Middle frontal gyrus (tissue), 1 donor: ENCODE results near the gene HERC2.
"Not testable (repeated sequence)": the region's sequence is repeated elsewhere in the genome, so short reads cannot be mapped to it uniquely, and the experiment has no call there.

Experiments used
- DNase-seq: peaks from one replicate; pipeline ENCODE4 v3.0.0-alpha.2; 2015; ENCODE audit warnings: low spot score; ENCODE audit errors: extremely low spot score

Gene HERC2

DNA sequence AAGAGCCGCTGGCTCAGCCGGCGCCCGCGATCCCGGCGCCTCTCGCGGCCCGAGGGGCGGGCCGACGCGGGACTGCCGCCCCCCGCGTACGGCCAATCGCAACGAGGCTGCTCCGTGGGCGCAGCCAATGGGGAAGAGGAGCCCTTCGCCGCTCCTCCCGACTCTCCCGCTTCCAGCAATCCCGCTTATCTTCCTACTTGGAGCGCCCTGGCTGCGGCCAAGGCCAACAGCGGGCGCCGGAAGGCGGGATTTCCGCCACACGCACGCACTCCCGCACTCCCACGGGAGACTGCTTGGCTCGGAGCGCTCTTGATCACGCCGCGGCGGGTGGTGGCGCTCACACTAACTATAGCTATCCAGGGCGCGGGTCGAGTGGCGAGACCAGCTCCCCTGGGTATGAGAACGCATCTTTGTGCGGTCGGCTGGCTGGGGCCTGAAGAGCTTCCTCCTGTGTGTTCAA, at the start of gene HERC2:
Gene HERC2, minus strand, starts transcription at position 51 of the 460 bp plus-strand sequence. CDS start 746 bp downstream, outside the sequence.
- not testable (repeated sequence) for DNase-seq

DNA sequence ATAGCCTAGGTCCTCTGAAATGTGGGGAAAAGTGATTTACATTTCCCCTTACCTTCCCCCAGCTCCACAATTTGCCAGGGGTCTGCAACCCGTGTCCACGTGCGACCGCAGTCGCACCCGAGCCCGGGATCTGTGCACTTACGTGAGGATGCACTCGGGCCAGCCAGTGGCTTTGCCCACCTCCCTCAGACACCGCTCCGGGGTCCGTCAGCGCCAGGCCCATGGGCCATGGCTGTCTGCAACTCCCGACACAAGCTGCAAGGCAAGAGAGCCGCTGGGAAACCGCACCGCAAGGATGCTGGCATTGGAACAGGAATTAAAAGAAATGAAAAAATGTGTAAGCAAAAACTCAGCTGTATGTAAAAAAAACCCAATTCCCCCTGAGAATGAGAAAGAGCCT, 43.5 kb upstream of the HERC2 start:
- DNase-seq, result not testable (repeated sequence)

- not testable (repeated sequence) for DNase-seq
These were observed 36.0 kb upstream of the HERC2 start, which contains the start of gene GOLGA6L24 for GRCh38 chr15:28357984-28358383. Gene GOLGA6L24 (minus strand): TSS chr15:28358084. CDS start chr15:28358023, 61 bp downstream.

DNA sequence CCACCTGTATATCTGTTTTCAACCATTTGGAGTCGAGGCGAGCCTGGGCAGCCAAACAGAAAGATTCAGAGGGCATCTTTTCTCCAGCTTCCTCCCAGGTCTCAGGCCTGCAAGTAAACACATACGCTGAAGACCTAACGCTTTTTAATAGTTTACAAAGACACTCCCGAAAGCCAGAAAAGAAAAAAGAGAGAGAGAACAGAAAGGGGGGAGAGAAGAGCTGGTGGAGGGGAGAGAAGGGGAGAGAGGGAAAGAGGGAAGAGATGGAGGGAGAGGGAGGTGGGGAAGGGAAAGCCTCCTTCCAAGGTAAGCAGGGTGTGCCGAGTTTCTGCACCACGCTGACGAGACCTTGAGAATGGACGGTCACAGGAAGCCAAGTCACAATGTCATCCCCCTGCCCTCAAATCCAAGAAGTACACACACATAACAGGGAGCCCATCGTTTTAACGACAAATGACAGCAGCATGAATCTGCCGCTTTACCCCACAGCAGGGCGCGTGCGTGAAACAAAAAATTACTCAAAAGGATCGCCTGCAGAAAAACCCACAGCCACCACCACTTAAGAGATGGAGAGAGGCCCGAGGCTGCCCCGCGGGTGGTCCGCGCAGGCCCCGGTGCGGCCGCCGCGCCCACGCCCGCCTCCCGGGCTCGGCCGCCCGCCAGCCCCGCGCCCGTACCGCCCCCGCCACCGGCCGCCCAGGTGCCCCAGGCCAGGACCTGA, 461 bp downstream of the HERC2 start:
- DNase-seq, result not testable (repeated sequence)

- not testable (repeated sequence) for DNase-seq
These were observed 2.3 kb downstream of the HERC2 start for GRCh38 chr15:28319725-28320124.

DNA sequence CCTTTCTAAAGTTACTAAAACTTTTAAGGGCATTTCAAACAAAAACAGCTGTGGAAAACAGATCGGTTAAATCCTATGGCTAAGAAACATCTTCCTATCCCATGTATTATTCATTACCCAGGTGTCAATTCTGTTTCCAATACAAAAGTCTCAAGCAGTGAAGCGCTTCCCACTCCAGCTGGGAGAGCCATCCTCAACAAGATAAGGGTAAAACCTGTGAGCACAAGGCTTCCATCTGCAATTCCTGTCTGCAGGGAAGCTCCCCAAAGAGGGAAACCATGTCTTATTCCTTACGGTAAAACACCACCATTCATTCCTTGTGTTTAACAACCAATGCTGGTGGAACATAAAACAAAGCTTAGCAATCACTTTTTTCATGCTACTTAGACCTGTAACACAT, 3.2 kb downstream of the HERC2 start:
- not testable (repeated sequence) for DNase-seq

DNA sequence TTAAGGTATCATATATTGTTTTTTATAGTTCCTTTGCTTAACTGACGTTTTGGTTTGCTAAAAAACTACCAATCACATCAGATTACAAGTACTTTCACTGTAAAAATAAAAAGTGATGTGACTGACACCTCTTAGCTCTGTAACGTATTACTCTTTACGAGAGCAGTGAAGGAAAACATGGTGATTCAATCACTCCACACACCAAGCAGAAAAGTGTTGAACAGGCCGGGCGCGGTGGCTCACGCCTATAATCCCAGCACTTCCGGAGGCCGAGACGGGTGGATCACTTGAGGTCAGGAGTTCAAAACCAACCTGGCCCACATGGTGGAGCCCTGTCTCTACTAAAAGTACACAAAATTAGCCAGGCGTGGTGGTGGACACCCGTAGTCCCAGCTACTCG, 3.9 kb downstream of the HERC2 start:
- not testable (repeated sequence) for DNase-seq

DNA sequence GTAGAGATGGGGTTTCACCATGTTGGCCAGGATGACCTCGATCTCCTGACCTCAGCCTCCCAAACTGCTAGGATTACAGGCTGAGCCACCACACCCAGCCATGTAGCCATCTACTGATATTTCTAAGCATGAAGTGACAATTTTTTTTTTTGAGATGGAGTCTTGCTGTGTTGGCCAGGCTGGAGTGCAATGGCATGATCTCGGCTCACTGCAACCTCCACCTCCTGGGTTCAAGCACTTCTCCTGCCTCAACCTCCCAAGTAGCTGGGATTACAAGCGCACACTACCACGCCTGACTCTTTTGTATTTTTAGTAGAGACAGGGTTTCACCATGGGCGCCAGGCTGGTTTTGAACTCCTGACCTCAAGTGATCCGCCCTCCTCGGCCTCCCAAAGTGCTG, 5.0 kb downstream of the HERC2 start:
- not testable (repeated sequence) for DNase-seq

DNA sequence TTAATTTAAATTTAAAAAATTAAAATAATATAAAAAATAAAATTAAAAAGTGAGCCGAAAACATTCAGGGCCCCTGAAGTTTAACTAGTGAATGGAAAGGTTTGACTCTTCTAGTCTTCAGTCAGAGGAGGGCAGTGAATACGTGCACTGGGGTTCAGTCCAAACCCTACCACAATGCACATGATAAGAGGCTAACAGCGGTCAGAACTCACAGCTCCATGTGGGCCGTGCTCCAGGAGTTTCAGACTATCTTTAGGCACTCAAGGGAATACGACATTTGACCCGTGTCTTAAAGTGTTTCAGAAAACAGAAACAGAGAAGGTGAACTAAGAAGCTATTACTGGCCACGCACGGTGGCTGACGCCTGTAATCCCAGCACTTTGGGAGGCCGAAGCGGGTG, 11.5 kb downstream of the HERC2 start:
- not testable (repeated sequence) for DNase-seq

GRCh38 chr15:28308718-28309117, 13.3 kb downstream of the HERC2 start:
- not testable (repeated sequence) for DNase-seq

- DNase-seq, result not testable (repeated sequence)
These were observed 16.3 kb downstream of the HERC2 start for GRCh38 chr15:28305700-28306099.

GRCh38 chr15:28297434-28297833, 24.5 kb downstream of the HERC2 start:
- DNase-seq, result not testable (repeated sequence)

GRCh38 chr15:28296814-28297213, 25.2 kb downstream of the HERC2 start:
- DNase-seq, result not testable (repeated sequence)

- DNase-seq, result not testable (repeated sequence)
These were observed 26.9 kb downstream of the HERC2 start for GRCh38 chr15:28295009-28295563.

GRCh38 chr15:28294560-28294959, 27.4 kb downstream of the HERC2 start:
- not testable (repeated sequence) for DNase-seq

DNA sequence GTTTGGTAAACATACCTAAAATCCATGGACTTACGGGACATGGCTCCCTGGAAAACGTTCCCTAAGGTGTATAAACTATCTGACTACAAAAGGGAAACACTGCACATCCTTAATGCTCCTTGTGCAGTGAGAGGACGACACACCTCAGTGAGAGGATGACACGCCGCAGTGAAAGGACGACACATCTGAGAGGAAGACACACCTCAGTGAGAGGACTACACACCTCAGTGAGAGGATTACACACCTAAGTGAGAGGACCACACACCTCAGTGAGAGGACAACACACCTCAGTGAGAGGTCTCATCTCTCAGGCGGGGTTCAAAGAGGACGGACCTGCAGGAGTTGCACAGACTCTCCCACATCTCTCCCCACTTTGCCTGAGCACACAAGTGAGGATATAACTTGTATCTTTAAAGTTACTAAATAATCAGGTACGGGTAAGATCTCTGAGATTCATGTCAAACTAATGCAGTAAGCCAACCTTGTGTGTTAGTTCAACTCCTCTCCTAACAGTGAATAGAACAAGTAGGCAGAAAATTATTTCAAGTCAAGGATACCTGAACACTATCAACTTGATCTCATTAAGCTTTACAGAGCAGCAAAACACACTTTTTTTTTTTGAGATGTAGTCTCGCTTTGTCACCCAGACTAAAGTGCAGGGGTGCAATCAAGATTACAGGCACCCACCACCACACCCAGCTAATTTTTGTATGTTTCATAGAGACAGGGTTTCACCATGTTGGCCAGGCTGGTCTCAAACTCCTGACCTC, 32.1 kb downstream of the HERC2 start:
- no peak for DNase-seq

DNA sequence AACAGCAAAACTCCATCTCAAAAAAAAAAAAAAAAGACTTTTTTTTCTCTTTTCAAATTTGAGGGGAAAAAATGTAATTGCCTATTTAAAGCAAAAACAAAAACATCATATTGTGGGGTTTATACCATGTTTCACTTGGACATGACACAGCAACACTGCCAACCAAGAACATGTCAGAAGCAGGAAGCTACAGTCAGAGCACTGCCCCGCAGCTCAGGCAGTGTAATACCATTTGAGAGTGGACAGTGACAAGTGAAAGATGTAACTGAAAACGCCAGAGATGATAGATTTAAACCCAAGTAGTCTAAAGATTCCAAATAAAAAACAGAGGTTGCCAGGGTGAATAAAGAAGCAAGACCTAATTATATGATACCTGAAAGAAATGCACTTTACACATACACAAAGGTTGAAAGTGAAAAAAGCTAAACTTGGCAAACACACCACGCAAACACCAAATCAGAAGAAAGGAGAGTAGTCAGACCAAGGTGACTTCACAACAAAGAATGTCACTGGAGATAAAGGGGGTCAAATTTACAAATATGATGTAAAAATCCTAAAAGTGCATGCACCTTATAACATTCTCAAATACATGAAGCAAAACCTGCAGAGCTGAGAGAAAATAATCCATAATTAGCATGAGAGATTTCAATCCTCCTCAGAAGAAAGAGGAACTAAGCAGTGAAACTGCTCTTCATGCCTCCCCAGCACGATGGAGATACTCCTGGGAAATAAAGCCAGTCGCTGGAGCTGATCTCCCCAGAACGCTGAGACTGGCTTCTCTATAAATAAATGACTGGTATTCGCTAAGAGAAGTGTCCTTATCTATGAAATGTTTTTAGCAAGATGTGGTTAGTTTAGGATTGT, 32.9 kb downstream of the HERC2 start:
- DNase-seq, result not testable (repeated sequence)

GRCh38 chr15:28286659-28287058, 35.3 kb downstream of the HERC2 start:
- not testable (repeated sequence) for DNase-seq

GRCh38 chr15:28286031-28286430, 35.9 kb downstream of the HERC2 start:
- no peak for DNase-seq

GRCh38 chr15:28281876-28282275, 40.1 kb downstream of the HERC2 start:
- no peak for DNase-seq

GRCh38 chr15:28274635-28275034, 47.3 kb downstream of the HERC2 start:
- no peak for DNase-seq
